ENCODE measurements around the gene ERC2.

GRCh38 chr3:55690177-55690576 is 778.1 kb downstream of the ERC2 start:
- TF ChIP-seq, protein P1, sequence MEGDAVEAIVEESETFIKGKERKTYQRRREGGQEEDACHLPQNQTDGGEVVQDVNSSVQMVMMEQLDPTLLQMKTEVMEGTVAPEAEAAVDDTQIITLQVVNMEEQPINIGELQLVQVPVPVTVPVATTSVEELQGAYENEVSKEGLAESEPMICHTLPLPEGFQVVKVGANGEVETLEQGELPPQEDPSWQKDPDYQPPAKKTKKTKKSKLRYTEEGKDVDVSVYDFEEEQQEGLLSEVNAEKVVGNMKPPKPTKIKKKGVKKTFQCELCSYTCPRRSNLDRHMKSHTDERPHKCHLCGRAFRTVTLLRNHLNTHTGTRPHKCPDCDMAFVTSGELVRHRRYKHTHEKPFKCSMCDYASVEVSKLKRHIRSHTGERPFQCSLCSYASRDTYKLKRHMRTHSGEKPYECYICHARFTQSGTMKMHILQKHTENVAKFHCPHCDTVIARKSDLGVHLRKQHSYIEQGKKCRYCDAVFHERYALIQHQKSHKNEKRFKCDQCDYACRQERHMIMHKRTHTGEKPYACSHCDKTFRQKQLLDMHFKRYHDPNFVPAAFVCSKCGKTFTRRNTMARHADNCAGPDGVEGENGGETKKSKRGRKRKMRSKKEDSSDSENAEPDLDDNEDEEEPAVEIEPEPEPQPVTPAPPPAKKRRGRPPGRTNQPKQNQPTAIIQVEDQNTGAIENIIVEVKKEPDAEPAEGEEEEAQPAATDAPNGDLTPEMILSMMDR (IDR thresholded peaks at IDR 0.05; ENCODE audit: insufficient read depth, low read depth, low read length) = no peak
- TF ChIP-seq EZH2 (IDR thresholded peaks at IDR 0.05; ENCODE audit: insufficient read depth, low read length) = no peak

Measured in astrocyte (in vitro differentiated cells and primary cell).